ENCODE data around the gene DUSP1. TPM values are rescaled to one million over a fixed set of nuclear protein-coding genes. Genes with fewer than 3 reads are reported as not detected.

DUSP1 gene
- total RNA-seq, 2 donors from 2014 or later: 61.7 to 102 TPM

GRCh38 chr5:172754596-172755356 is 16.2 kb downstream of the DUSP1 start:
- intact Hi-C loops (cut with DNase I): no loop called here
- DNase-seq: no peak
- TF ChIP-seq CTCF (IDR thresholded peaks at IDR 0.05): no peak

GRCh38 chr5:172753101-172753500 is 17.9 kb downstream of the DUSP1 start:
- no peak for DNase-seq
- Histone ChIP-seq H3K4me1 (peaks cover 3% of the 10 kb centered on the region), H3K9me3 (no peaks in the 10 kb centered on the region), H3K27ac (no peak overlapping the region), H3K9ac (ENCODE audit: low read depth in 2 of 2, low read length in 2 of 2) (no peak overlapping the region), H3K4me3 (no peak overlapping the region), H3K27me3 (no peaks in the 10 kb centered on the region), H3K36me3 (no peaks in the 10 kb centered on the region)
- TF ChIP-seq CTCF (IDR thresholded peaks at IDR 0.05): no peak
- intact Hi-C loops (cut with DNase I): no loop called here

More at GRCh38 chr5:172754596-172755356, 16.2 kb downstream of the DUSP1 start:
- H3K9me3 ChIP-seq: no peaks in the 10 kb centered on the region
- H3K4me3 ChIP-seq: no peak overlapping the region
- H3K27me3 ChIP-seq: no peaks in the 10 kb centered on the region
- no peaks in the 10 kb centered on the region for H3K36me3 ChIP-seq
- H3K9ac ChIP-seq (ENCODE audit: low read depth in 2 of 2, low read length in 2 of 2): no peak overlapping the region
- H3K27ac ChIP-seq: no peak overlapping the region
- H3K4me1 ChIP-seq: peaks cover 3% of the 10 kb centered on the region

GRCh38 chr5:172751761-172752510 is 19.1 kb downstream of the DUSP1 start:
- no peak for DNase-seq
- TF ChIP-seq CTCF (IDR thresholded peaks at IDR 0.05): no peak
- no peak overlapping the region for H3K27ac ChIP-seq

GRCh38 chr5:172749881-172750633 is 20.9 kb downstream of the DUSP1 start:
- Histone ChIP-seq H3K4me3 (no peak overlapping the region), H3K27ac (no peak overlapping the region), H3K9me3 (no peaks in the 10 kb centered on the region), H3K27me3 (no peaks in the 10 kb centered on the region), H3K9ac (ENCODE audit: low read depth in 2 of 2, low read length in 2 of 2) (no peak overlapping the region), H3K36me3 (no peaks in the 10 kb centered on the region), H3K4me1 (peaks cover 3% of the 10 kb centered on the region)
- no peak for DNase-seq
- TF ChIP-seq CTCF (IDR thresholded peaks at IDR 0.05): no peak
- intact Hi-C loops (cut with DNase I): no loop called here

More at GRCh38 chr5:172751761-172752510, 19.1 kb downstream of the DUSP1 start:
- intact Hi-C loops (cut with DNase I): no loop called here
- Histone ChIP-seq H3K9ac (ENCODE audit: low read depth in 2 of 2, low read length in 2 of 2) (no peak overlapping the region), H3K4me1 (peaks cover 3% of the 10 kb centered on the region), H3K9me3 (no peaks in the 10 kb centered on the region), H3K36me3 (no peaks in the 10 kb centered on the region), H3K27me3 (no peaks in the 10 kb centered on the region), H3K4me3 (no peak overlapping the region)

- H3K36me3 ChIP-seq: no peaks in the 10 kb centered on the region
- intact Hi-C loops (cut with DNase I): no loop called here
- H3K4me1 ChIP-seq: peaks cover 3% of the 10 kb centered on the region
- TF ChIP-seq CTCF (IDR thresholded peaks at IDR 0.05): no peak
- no peaks in the 10 kb centered on the region for H3K9me3 ChIP-seq
- no peak overlapping the region for H3K9ac ChIP-seq (ENCODE audit: low read depth in 2 of 2, low read length in 2 of 2)
- DNase-seq: no peak
- H3K27ac ChIP-seq: no peak overlapping the region
- H3K27me3 ChIP-seq: no peaks in the 10 kb centered on the region
- no peak overlapping the region for H3K4me3 ChIP-seq
Observed at GRCh38 chr5:172749076-172749475, 21.9 kb downstream of the DUSP1 start.
